OCI-LY3 (cell line): ENCODE data around the gene FAM8A1.

Source experiments
- EZH2phosphoT487 ChIP-seq: fragments of 200-600 bp; shearing (Covaris generic); IDR thresholded peaks from 2 replicates; pipeline ENCODE4 v1.6.1; 2018; ENCODE audit warnings: antibody characterized with exemption, mixed run types, low read depth
- TF ChIP-seq, protein P1 (sequence below): fragments of 200-600, 300-600 bp; sonication (generic); IDR thresholded peaks from 2 replicates; pipeline ENCODE4 v1.5.1; 2014; ENCODE audit warnings: antibody characterized with exemption, low read length, low read depth

DNA sequence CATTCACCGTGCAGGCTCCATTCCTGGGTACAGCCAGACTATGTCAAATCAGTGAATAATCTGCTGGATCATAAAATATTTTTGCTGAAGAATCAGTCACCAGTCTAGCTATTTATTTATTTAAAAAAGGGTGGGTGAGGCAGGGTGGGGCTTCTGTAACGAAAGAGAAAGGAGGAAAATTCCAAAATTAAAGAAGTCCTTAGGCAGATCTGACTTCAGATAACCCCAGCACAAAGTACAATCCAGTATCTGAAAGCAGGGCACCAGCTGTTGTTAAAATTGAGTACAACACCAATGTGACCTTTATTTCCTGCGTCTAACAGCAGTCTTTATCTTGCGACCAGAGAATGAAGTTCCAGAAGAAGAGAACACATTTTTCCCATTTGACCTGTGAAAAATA, 15.7 kb downstream of the FAM8A1 start:
- TF ChIP-seq, protein P1, sequence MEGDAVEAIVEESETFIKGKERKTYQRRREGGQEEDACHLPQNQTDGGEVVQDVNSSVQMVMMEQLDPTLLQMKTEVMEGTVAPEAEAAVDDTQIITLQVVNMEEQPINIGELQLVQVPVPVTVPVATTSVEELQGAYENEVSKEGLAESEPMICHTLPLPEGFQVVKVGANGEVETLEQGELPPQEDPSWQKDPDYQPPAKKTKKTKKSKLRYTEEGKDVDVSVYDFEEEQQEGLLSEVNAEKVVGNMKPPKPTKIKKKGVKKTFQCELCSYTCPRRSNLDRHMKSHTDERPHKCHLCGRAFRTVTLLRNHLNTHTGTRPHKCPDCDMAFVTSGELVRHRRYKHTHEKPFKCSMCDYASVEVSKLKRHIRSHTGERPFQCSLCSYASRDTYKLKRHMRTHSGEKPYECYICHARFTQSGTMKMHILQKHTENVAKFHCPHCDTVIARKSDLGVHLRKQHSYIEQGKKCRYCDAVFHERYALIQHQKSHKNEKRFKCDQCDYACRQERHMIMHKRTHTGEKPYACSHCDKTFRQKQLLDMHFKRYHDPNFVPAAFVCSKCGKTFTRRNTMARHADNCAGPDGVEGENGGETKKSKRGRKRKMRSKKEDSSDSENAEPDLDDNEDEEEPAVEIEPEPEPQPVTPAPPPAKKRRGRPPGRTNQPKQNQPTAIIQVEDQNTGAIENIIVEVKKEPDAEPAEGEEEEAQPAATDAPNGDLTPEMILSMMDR, result no peak
- TF ChIP-seq EZH2phosphoT487, result no peak
